HL-60 (cell line): ENCODE measurements around the gene DCAF7.

Experiments
- DNase-seq, 2 experiments: peaks; one replicate each; pipeline ENCODE4 v3.0.0-alpha.2; 2010 to 2020; ENCODE audit warnings: low read depth in 1 of 2, low spot score in 1 of 2
- H3K27ac ChIP-seq: fragments of 250-450 bp; sonication (Bioruptor Pico); replicated peaks from 2 replicates; pipeline ENCODE4 v1.5.1; 2020; ENCODE audit warnings: mild to moderate bottlenecking, moderate library complexity
- H3K27me3 ChIP-seq: fragments of 250-450 bp; sonication (Bioruptor Pico); 2 replicates; pipeline ENCODE4 v1.5.1; 2021; ENCODE audit warnings: mild to moderate bottlenecking, moderate library complexity; ENCODE audit not compliant: insufficient read depth, poor library complexity, severe bottlenecking
- H3K4me3 ChIP-seq: replicated peaks from 2 replicates; pipeline ENCODE4 v1.5.1; 2011; ENCODE audit warnings: mild to moderate bottlenecking, control low read depth, low read length; ENCODE audit not compliant: insufficient read depth
- CTCF ChIP-seq: IDR thresholded peaks from one replicate; pipeline ENCODE4 v1.5.1; 2011; ENCODE audit warnings: low read length, control low read depth, inconsistent platforms; ENCODE audit not compliant: insufficient read depth
- GABPA ChIP-seq: IDR thresholded peaks from 2 replicates; pipeline ENCODE4 v1.6.1; 2012; ENCODE audit warnings: low read depth
- POLR2AphosphoS5 ChIP-seq: IDR thresholded peaks from 2 replicates; pipeline ENCODE4 v1.6.1; 2012; ENCODE audit warnings: low read depth
- REST ChIP-seq: IDR thresholded peaks from 2 replicates; pipeline ENCODE4 v1.6.1; 2012; ENCODE audit warnings: low read depth; ENCODE audit not compliant: insufficient replicate concordance
- SPI1 ChIP-seq: IDR thresholded peaks from 2 replicates; pipeline ENCODE4 v1.6.1; 2012; ENCODE audit warnings: low read depth, mild to moderate bottlenecking, borderline replicate concordance

Gene DCAF7

GRCh38 chr17:63588797-63589196 is 38.5 kb downstream of the DCAF7 start:
- H3K4me3 ChIP-seq, result no peak overlapping the region
- DNase-seq, result no peak
- H3K27me3 ChIP-seq, result no peaks in the 10 kb centered on the region
- TF ChIP-seq POLR2AphosphoS5 (no peak), SPI1 (no peak), GABPA (no peak), REST (no peak), CTCF (no peak)
- H3K27ac ChIP-seq, result no peak overlapping the region

- no peak overlapping the region for H3K4me3 ChIP-seq
- no peak for DNase-seq
- H3K27me3 ChIP-seq, result no peaks in the 10 kb centered on the region
- no peak overlapping the region for H3K27ac ChIP-seq
- TF ChIP-seq CTCF (no peak), GABPA (no peak), SPI1 (no peak), POLR2AphosphoS5 (no peak), REST (no peak)
Observed at GRCh38 chr17:63589646-63590045, 39.4 kb downstream of the DCAF7 start.

GRCh38 chr17:63592797-63593196 is 42.5 kb downstream of the DCAF7 start:
- no peak overlapping the region for H3K4me3 ChIP-seq
- H3K27ac ChIP-seq, result no peak overlapping the region
- no peak for DNase-seq
- TF ChIP-seq POLR2AphosphoS5 (no peak), CTCF (no peak), GABPA (no peak), SPI1 (no peak), REST (no peak)
- H3K27me3 ChIP-seq, result no peaks in the 10 kb centered on the region
